NCI-H345 (cell line): Measurements from ENCODE around the gene CD72.
"Not testable (repeated sequence)": the region's sequence is repeated elsewhere in the genome, so short reads cannot be mapped to it uniquely, and the experiment has no call there.

Experiments
- DNase-seq: peaks from one replicate; lab custom pipeline; 2025; lab: John Stamatoyannopoulos, UW

CD72 gene

DNA sequence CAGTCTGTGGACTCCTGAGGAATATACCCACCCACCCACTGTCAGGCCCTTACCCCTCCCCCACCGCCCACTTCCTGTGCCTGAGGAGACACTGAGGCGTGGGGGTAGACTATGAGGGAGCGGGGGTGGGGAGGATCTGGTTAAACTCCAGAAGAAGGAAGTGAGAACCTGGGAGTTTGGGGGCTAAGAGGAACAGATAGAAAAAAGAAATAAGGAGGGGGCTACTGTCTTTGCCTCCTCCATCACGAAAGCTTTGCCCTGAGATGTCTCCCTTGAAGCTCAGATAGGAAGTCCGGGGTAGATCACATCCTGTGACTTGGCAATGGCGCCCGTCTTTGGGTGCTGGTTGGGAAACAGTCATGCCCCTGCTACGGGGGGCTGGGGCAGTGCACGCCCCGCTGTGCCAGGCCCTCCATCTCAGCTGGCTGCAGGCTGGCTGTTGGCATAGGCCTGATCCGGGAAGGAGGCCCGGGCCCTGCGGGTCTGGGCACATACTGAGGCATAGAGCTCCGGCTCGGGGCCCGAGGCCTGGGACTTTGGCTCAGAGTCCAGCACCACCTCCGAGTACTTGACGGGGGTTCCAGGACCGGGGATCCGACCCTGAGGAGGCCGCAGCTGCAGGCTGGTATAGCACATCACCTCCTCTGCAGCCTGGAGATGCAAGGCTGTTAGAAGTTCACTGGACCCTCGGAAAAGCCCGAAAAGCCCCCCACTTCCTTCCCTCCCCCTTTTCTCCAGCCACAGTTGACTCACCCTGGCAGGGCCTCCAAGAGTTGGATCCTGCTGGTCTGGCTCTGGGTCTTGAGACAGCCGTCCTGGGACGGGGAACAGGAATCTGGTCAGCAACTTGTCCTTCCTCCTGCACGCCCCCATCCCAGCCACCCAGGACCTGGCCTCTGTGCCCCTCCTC, 31.5 kb upstream of the CD72 start:
- DNase-seq: no peak

DNA sequence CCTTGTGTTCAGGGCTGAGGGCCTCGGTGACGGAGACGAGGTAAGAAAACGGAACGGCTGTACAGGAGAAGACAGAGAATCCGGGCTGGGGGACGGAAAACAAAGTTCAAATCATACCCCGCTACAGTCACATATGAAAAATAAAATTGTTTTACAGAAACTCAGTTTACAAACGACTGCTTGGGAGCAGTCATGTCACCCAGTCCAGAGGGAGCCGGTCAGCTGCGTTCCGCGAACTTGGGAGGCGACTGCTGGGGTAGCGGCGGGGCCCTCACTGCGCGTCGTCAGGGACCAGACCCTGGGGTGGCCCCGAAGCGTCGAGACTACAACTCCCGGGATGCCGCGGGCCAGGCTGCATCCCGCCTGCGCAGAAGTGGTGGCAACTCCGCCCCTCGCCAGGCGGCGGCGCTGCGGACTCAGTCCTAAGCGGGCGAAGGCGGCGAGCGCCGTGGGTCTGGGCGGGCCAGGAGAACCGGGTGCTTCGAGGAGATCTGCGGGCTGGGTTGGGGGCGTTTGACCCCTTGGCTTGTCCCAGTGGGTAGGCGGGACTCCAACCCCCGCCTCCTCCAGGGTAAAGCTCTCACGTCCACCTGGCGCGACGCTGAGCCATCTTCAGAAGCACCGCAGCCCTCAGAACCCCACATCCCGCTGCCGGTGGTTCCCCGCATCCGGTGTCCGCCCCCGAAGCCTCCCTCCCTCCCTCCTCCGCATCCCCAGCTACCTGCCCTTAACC, 28.5 kb upstream of the CD72 start:
- peak; percentile 91 for DNase-seq

DNA sequence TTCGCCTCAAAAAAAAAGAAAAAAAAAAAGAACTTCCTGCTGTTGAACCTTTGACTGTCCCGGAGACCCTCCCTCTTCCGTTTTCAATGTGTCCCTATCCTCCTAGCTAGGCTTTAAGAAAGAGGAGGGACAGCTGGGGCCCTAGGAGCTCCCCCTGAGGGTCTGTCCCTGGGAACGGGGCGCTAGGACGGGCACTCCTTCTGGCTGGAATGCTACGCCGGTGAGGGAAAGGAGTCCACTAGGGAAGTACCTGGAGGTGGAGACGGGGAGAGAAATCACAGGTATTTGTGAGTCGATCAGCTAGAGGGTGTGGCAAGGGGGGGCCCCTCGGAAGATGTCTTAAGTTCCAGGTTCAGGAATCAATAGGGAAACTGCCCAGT, 27.9 kb upstream of the CD72 start:
- no peak for DNase-seq

DNA sequence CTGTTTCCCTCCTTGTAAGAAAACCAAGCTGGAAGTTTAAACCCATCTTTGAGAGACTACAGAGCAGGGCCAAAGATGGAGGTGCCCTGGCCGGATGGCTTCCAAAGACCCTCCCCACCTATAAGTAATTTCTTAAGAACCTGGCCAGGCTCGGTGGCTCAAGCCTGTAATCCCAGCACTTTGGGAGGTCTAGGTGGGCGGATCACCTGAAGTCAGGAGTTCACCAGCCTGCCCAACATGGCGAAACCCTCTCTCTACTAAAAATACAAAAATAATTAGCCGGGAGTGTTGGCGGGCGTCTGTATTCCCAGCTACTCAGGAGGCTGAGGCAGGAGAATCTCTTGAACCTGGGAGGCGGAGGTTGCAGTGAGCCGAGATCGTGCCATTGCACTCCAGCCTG, 27.5 kb upstream of the CD72 start:
- not testable (repeated sequence) for DNase-seq

DNA sequence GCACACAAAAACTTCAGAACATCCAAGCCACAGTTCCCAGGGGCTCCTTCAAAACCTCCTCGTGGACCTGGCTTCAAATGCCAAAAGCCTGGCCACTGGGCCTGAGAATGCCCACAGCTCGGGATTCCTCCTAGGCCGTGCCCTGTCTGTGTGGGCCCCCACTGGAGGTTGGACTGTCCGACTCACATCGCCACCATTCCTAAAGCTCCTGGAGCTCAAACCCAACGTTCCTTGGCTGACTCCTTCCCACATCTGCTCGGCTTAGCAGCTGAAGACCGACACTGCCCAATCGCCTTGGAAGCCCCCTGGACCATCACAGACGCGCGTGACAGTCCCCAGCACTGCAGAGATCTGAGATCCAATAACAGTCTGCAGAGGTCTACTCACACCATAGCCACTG, 24.8 kb upstream of the CD72 start:
- no peak for DNase-seq

DNA sequence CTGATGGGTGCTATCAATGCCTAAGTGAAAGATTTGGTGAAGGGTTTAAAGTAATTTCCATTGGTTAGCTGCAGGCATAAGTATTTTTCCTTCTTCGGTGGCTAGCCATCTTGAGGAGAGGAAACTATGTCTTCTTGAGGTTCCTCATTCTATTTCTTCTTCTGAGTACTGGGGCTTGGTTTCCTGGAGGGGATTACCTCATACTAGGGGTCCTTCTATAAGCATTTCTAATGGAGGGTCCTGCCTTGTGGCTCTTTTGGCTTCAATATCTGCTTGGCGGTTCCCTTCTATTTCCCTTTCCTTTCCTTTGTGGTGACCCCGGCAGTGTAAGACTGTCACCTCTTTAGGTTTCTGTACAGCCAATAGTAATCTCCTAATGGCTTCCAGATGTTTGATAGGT, 23.3 kb upstream of the CD72 start:
- not testable (repeated sequence) for DNase-seq

DNA sequence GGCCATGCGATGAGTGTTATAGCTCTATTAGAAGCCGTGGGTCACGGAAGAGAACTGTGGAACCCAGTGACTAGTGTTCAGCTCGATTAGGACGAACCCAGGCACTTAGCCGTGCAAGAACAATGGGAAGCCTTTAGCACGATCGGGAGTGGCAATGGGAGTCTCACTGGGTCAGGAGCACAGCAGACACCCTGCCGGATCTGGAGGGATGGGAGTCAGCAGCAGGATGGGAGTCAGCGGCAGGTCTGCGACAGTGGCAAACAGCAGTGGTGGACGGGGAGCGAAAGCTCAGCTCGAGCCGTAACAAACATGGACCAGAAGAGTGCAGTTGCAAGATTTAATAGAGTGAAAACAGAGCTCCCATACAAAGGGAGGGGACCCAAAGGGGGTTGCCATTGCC, 22.2 kb upstream of the CD72 start:
- DNase-seq: not testable (repeated sequence)

DNA sequence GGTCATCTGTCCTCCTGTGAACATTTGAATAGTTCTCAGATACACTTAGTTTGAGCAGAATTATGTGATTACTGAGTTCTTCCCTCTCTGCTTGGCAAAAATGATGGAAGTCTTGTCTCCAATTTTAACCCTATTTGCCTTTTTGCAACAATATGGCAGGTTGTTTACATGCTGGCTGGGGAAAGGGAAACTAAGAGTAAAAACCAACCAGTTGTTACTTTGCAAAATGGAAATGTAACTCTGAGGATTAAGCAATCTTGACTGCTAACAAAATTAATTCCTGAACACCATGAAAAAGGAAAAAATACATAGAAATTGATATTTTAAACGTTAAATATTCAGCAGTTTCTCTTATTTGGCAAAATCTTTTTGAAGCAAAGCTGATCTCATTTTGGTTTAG, 21.4 kb upstream of the CD72 start:
- DNase-seq: no peak

DNA sequence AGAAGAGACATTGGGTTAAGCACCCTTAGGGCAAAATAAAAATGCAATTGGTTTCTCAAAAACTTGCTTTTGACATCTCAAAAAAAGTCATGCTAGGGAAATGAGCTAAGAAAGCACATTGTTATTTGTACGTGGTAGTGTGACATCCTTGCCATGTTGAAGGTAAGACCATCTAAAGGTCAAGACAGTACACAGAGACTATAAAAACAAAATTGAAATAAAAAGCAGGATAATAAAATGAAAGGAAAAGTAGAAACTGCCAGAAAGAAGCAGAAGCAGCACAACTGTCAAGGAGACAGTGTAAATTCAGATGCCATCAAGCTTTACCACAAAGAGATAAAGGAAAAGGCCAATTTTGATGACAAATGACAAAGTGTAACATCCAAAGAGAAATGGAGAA, 21.0 kb upstream of the CD72 start:
- DNase-seq: not testable (repeated sequence)

DNA sequence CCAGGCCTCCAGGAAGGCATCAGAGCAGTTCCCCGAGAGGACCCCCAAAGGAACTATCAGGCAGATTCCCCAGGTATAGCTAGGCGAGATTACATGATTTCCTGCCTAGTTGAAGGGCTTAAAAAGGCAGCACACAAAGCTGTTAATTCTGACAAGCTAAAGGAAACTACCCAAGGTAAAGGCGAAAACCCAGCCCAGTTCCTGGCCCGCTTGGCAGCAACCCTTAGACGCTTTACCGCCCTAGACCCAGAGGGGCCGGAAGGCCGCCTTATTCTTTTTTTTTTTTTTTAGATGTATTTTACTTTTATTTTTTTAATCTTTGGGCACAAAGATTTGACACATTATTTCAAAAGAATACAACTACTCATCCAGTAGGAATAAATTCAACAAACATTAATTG, 20.5 kb upstream of the CD72 start:
- not testable (repeated sequence) for DNase-seq

DNA sequence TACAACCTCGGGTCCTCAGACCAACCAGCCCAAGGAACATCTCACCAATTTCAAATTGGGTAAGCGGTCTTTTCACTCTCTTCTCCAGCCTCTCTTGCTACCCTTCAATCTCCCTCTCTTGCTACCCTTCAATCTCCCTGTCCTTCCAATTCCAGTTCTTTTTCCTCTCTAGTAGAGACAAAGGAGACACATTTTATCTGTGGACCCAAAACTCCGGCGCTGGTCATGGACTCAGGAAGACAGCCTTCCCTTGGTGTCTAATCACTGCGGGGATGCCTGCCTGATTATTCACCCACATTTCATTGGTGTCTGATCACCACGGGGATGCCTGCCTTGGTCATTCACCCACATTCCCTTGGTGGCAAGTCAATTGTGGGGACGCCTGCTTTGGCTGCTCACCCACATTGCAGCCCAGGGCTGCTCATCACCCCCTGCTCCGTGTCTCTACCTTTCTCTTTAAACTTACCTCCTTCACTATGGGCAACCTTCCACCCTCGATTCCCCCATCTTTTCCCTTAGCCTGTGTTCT, 19.3 kb upstream of the CD72 start:
- DNase-seq: not testable (repeated sequence)

DNA sequence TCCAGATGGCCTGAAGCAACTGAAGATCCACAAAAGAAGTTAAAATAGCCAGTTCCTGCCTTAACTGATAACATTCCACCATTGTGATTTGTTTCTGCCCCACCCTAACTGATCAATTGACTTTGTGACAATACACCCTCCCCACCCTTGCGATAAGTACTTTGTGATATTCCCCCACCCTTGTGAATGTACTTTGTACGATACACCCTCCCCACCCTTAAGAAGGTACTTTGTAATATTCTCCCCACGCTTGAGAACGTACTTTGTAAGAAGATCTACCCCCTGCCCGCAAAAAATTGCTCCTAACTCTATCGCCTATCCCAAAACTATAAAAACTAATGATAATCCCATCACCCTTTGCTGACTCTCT, 18.6 kb upstream of the CD72 start:
- not testable (repeated sequence) for DNase-seq

DNA sequence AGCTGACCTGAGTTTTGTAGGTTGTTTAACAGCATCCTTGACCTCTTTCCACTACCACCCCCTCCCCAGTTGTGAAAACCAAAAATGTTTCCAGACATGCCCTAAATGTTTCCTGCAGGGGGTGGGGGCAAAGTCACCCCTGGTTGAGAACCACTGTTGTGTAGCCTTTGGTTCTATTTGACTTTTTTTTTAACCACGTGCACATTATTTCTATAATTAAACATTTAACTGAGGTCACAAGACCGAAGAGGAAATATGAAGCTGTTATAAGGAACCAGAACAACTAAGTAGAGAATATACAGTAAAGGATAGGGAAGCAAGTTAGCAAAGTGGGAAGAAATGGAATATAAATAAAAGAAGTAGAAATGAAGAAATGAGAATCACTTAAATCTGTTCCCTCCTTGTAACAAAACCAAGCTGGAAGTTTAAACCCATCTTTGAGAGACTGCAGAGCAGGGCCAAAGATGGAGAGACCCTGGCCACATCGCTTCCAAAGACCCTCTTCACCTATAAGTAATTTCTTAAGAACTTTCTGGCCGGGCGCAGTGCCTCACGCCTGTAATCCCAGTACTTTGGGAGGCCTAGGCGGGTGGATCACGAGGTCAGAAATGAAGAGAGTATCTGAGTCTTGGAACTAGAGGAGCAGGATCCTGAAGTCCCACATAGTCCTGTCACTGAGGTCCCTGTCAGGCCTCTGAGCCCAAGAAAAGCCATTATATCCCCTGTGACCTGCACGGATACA, 18.1 kb upstream of the CD72 start:
- no peak for DNase-seq

DNA sequence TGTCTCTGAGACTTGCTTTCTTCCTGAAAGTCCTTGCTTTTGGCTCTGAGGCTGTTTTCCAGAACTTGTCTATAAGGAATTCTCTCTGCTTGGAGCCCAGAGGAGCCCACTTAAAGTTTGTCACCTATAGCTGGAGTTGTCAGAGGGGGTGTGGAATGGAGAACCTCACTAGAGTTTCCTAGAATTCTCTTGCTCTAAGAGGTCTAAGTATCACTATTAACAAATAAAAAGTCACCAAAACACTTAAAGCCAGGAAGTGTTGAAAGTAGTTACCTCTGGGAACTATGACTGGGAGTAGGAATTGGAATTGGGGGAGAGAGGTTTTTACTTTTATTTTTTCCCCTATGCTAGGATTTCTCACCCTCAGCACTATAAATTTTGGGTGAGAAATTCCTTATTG, 17.5 kb upstream of the CD72 start:
- DNase-seq: no peak

DNA sequence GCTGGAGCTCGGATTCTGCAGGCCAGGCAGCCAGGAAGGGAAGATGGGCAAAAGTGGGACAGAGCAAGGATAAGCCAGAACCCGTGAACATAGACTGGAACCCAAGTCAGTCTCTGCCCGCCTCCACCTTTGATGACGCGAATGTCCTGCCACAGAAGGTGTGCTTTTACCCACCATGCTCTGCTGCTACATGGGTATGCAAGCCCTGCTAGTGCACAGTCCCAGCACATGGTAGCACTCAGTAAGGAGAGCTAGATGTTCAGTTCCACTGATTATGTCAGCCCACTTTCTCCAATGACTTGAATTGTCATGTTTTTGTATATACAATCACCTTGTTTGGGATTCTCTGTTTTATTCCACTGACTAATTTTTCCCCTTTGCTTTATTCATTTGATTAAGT, 11.4 kb upstream of the CD72 start:
- DNase-seq: no peak

DNA sequence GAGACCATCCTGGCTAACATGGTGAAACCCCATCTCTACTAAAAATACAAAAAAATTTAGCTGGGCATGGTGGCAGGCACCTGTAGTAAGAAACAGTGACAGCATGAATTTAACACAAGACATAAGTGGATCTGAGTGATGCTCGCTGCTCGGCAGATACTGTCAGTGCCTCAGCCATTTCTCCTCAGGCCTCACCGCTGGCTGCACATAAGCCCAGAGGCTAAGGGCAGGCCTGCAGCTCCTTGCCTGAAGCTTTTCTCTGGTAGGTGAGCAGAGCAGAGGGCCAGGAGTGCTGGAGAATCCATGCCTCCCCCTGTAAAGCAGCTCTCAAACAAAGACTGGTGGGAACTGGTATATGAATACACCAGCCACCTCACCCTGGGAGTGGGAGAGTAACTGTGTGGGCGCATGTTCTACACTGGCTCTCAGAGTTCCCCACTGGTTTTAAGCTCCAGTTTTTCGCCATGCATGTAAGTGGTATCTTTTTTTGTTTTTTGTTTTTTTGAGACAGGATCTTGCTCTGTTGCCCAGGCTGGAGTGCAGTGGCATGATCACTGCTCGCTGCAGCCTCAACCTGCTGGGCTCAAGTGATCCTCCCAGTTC, 10.3 kb upstream of the CD72 start:
- no peak for DNase-seq

DNA sequence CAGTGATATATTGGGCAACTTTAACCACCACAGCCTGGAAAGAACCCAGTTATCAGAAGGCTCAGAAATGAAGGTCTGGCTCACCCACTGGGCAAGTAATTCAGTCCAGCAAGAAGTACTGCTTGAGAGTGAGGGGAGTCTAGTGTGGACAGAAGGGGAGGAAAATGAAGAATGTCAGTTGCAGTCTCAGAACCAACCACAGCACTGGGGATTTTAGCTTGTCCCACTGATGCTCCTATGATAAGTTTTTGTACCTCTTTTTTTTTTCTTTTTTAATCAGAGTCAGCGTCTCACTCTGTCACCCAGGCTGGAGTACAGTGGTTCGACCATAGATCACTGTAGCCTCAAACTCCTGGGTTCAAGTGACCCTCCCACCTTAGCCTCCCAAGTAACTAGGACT, 9.4 kb upstream of the CD72 start:
- DNase-seq: no peak

DNA sequence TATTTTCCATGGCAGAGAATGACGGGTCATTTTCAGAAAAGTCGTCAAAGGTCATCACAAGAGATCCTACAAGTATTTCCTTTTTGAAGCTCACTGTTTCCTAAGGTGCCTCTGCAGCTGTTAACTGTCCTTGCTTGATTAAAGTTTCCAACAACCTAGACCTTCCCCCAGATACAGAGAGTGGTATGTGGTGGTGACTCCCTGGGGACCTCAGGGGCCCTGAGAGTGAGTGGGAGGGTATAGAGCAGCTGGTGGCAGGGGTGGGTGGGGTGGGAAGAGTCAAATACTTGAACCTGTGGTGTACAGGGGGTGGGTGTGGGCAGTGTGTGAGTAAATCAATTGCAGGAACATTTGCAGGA, 1.6 kb upstream of the CD72 start:
- no peak for DNase-seq

DNA sequence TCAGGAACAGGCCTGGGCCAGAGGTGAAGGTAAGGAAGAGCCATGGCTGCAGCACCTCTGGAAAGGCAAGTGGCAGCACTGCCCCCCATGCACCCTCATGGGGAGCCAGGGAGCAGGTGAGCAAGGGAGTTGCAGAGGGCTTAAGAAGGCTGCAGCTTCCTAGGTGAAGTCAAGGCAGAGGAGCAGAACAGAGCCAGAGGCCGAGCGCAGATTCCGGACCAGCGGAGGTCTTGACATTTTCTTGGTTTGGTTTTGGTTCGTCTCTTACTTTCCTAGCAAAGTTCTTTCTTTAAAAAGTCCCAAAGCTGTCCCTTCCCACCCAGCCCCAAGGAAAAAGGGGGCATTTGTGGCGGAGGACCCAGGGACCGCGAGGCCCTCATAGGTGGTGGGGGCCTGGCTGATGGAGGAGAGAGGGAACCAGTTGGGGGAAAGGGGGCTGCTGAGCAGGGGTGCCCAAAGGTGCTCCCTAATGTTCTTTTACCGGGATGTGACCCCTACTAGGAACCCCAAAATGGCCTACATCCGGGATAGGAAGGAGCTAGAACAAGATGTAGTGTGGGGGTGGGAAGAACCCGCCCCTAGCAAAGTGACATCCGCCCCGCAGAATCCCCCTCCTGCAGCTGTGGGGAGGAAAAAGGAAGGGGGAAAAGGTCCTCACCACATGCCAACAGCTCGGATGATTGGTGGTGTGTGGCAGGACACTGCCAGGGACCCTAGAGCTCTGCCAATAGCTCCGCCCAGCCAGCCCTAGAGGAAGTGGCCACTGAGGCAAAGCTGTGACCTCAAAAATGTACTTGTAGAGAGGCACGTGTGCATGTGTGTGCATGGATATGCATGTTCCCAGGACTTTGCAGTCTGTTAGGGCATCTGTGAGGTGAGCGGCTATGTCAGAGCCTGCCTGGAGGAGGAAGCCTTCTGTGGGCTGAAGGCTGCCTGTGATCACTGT, 914 bp upstream of the CD72 start:
- no peak for DNase-seq

DNA sequence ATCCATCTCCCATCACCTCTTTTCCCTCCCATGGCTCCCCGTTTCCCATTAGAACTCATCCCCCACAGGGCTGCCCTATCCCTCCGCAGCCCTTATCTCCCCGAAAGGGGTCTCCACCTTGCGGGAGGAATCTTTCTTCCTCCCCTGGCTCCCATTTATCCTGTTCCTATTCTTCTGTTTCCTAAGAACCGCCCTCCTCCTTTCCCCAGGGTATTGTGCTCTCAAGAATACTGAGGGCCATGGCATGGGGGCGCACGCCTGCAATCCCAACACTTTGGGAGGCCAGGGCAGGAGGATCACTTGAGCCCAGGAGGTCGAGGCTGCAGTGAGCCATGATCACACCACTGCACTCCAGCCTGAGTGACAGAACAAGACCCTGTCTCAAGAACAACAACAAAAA, 665 bp downstream of the CD72 start:
- DNase-seq: no peak
